ENCODE data around the gene SLC26A11.
"Not testable (repeated sequence)": the region's sequence is repeated elsewhere in the genome, so short reads cannot be mapped to it uniquely, and the experiment has no call there.

The SLC26A11 gene

DNA sequence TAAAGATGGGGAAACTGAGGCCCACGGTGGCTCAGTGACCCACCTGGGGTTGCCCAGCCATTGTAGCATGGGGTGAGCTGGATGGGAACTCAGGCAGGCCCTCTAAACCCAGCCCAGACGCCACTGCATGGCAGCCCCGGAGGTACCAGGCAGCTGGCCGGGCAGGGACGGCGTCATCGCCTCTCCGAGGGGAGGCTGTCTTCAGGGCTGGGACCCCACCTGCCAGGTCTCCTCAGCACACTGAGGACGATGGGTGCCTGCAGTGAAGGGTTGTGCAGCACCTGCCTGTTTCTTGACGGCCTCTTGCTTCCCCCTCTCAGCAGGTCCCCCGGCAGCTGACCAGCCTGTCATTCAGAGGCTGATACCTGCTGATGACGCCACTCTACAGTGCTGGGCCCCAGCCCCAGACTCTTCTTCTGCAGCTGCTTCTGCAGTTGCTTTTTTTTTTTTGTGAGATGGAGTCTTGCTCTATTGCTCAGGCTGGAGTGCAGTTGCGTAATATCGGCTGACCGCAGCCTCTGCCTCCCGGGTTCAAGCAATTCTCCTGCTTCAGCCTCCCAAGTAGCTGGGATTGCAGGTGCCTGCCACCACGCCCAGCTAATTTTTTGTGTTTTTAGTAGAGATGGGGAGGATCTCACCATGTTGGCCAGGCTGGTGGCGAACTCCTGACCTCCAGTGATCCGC lies 65.2 kb downstream of the SLC26A11 start:
- DNase-seq (ENCODE audit: low spot score), result no peak

GRCh38 chr17:80286638-80286960 lies 66.4 kb downstream of the SLC26A11 start:
- DNase-seq (ENCODE audit: low spot score), result peak; percentile 12

GRCh38 chr17:80287038-80287437 lies 66.8 kb downstream of the SLC26A11 start:
- no peak for DNase-seq (ENCODE audit: low spot score)

DNA sequence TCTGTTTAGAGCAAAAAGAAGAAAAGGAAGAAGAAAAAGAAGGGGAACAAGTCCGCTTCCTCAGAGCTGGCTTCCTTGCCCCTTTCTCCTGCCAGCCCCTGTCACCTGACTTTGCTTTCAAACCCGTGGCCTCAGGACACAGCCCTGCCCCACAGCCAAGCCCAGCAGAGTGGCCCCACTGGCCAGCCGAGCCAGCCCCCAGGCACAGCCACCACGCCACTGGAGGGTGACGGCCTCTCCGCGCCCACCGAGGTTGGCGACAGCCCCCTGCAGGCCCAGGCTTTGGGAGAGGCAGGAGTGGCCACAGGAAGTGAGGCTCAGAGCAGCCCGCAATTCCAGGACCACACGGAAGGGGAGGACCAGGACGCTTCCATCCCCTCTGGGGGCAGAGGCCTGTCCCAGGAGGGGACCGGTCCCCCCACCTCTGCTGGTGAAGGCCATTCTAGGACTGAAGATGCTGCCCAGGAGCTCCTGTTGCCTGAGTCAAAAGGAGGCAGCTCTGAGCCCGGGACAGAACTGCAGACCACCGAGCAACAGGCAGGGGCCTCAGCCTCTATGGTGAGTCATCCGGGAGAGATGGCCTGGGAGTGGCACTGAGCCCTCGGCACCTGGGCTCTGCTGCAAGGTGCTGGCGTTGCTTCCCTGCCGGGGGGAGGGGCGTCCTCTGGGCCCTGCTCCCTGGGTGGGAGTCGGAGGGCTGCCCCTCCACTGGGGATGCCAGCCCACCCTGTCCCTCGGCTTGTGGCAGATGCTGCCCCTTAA lies 67.8 kb downstream of the SLC26A11 start:
- DNase-seq (ENCODE audit: low spot score), result peak; percentile 20

GRCh38 chr17:80289616-80290015 lies 69.4 kb downstream of the SLC26A11 start:
- no peak for DNase-seq (ENCODE audit: low spot score)

GRCh38 chr17:80290156-80290555 lies 69.9 kb downstream of the SLC26A11 start:
- no peak for DNase-seq (ENCODE audit: low spot score)

DNA sequence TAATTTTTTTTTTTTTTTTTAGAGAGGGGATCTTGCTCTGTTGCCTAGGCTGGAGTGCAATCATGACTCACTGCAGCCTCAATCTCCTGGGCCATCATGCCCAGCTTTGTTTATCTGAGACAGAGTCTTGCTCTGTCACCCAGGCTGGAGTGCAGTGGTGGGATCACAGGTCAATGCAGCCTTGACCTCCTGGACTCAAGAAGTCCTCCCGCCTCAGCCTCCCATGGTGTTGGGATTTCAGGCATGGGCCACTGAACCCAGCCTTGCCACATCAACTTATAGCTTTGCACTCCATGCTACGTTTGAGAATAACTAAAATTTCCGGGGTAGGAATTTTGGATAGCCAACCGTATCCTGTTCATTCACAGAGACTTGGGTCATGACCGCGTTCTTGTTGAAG lies 71.0 kb downstream of the SLC26A11 start:
- DNase-seq (ENCODE audit: low spot score), result no peak

GRCh38 chr17:80291691-80292487 lies 71.7 kb downstream of the SLC26A11 start:
- DNase-seq (ENCODE audit: low spot score), result no peak

DNA sequence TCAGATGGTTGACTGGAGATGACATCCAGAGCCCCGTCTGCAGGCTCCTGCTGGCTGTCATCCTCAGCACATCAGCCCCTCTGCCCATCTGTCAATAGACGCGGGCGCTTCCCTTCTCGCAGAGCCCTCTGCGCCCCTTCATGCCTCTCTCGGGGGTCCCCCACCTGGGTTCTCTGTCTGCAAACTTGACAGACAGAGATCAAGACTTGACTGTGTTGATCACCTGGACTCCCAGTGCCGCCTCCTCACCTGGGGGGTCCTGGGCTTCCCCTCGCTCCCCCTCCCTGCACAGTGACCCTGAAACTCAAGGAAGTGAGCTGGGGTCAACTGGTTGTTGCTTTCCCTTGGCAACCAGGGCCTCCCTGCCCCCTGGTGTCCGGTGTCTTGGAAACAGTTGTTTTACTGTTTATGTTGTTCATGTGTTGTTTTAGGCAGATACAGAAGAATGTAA lies 72.3 kb downstream of the SLC26A11 start:
- peak; percentile 7 for DNase-seq (ENCODE audit: low spot score)

GRCh38 chr17:80294210-80294609 lies 74.0 kb downstream of the SLC26A11 start:
- no peak for DNase-seq (ENCODE audit: low spot score)

GRCh38 chr17:80294653-80295052 lies 74.4 kb downstream of the SLC26A11 start:
- no peak for DNase-seq (ENCODE audit: low spot score)

- no peak for DNase-seq (ENCODE audit: low spot score)
Measured at GRCh38 chr17:80295146-80295545, 74.9 kb downstream of the SLC26A11 start.

DNA sequence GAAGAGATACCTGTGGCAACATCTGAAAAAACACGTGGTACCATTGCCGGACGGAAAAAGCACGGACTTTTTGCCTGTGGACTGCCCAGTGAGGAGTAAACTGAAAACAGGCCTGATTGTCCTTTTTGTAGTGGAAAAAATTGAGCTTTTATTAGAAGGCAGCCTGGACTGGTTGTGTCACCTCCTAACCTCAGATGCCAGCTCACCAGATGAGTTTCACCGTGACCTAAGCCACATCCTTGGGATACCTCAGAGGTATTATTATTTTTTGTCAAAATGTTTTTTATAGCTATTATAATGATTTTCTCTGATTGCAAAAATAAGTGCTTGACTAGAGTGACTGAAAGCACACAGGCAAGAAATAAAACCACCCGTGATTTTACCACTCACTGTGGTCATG lies 75.3 kb downstream of the SLC26A11 start:
- no peak for DNase-seq (ENCODE audit: low spot score)

GRCh38 chr17:80296221-80296620 lies 76.0 kb downstream of the SLC26A11 start:
- no peak for DNase-seq (ENCODE audit: low spot score)

DNA sequence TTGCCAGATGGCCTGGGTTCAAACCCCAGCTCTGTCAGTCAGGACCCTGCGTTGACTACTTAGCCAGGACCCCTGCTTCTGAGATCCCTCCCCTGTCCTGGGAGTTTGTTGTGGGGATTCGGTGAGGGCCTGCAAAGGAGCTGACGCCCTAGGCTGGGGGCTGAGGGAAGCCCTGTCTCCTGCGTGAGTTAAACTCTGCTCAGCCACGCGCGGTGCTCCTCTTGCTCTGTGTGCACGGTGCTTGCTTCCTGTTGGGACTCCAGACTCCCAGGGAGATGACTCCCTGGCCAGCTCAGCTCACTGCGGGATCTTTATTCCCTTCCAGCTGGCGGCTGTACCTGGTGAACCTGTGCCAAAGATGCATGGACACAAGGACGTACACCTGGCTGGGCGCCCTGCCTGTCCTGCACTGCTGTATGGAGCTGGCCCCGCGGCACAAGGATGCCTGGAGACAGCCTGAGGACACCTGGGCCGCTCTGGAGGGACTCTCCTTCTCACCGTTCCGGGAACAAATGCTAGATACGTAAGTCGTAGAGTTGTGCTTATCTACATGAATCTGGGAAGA lies 77.9 kb downstream of the SLC26A11 start:
- no peak for DNase-seq (ENCODE audit: low spot score)

DNA sequence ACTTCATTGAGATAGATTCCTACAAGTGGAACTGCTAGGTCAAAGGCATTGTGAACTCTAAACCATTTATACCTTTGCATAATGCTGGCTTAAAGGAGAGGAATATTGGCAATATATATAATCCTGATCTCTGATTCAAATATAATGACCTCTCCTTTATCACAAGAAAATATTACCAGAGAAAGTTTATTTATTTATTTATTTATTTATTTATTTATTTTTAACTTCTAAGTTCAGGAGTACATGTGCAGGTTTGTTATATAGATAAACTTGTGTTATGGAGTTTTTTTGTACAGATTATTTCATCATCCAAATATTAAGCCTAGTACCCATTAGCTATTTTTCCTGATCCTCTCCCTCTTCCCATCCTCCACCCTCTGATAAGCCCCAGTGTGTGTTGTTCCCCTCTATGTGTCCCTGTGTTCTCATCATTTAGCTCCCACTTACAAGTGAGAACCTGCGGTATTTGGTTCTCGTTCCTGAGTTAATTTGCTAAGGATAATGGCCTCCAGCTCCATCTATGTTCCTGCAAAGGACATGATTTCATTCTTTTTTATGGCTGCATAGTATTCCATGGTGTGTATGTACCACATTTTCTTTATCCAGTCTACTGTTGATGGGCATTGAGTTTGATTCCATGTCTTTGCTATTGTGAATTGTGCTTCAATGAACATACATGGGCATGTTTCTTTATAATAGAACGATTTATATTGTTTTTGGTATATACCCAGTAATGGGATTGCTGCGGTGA lies 79.3 kb downstream of the SLC26A11 start:
- DNase-seq (ENCODE audit: low spot score), result not testable (repeated sequence)

- DNase-seq (ENCODE audit: low spot score), result not testable (repeated sequence)
Measured at GRCh38 chr17:80300756-80301155, 80.5 kb downstream of the SLC26A11 start.
